Mesenchymal stem cell (in vitro differentiated cells and primary cell): ENCODE measurements around the gene SERGEF.

Experiments
- DNase-seq: peaks from one replicate; pipeline ENCODE4 v3.0.0-alpha.2; 2013
- H2AFZ ChIP-seq: one replicate; pipeline ENCODE4 v1.6.1; 2013; ENCODE audit warnings: low read depth, mild to moderate bottlenecking, control low read depth, inconsistent platforms, low read length, moderate library complexity
- H2AK5ac ChIP-seq: 2 replicates; pipeline ENCODE4 v1.6.1; 2013; ENCODE audit warnings: low read length, moderate library complexity, mild to moderate bottlenecking, inconsistent platforms; ENCODE audit not compliant: severe bottlenecking
- H2BK120ac ChIP-seq: one replicate; pipeline ENCODE4 v1.6.1; 2013; ENCODE audit warnings: low read depth, mild to moderate bottlenecking, inconsistent platforms, low read length, moderate library complexity
- H2BK12ac ChIP-seq, 2 experiments: one replicate each; pipeline ENCODE4 v1.6.1; 2013; ENCODE audit warnings: inconsistent platforms in 2 of 2, low read length in 2 of 2, mild to moderate bottlenecking in 2 of 2, moderate library complexity in 2 of 2, control low read depth in 1 of 2
- H2BK15ac ChIP-seq: one replicate; pipeline ENCODE4 v1.6.1; 2013; ENCODE audit warnings: mild to moderate bottlenecking, low read depth, inconsistent platforms; ENCODE audit not compliant: poor library complexity, severe bottlenecking
- H2BK5ac ChIP-seq: 2 replicates; pipeline ENCODE4 v1.6.1; 2013; ENCODE audit warnings: low read depth, mild to moderate bottlenecking, low read length, control low read depth, inconsistent platforms; ENCODE audit not compliant: poor library complexity, severe bottlenecking
- H3K14ac ChIP-seq, 2 experiments: one replicate each; pipeline ENCODE4 v1.6.1; 2013; ENCODE audit warnings: inconsistent platforms in 2 of 2, low read length in 2 of 2, control low read depth in 1 of 2, mild to moderate bottlenecking in 1 of 2, moderate library complexity in 1 of 2
- H3K18ac ChIP-seq, 2 experiments: one replicate each; pipeline ENCODE4 v1.6.1; 2013; ENCODE audit warnings: inconsistent platforms in 2 of 2, low read length in 2 of 2, control low read depth in 1 of 2, low read depth in 1 of 2, mild to moderate bottlenecking in 1 of 2
- H3K23ac ChIP-seq, 2 experiments: one replicate each; pipeline ENCODE4 v1.6.1; 2013; ENCODE audit warnings: inconsistent platforms in 2 of 2, low read length in 2 of 2, mild to moderate bottlenecking in 2 of 2, moderate library complexity in 2 of 2, control low read depth in 1 of 2
- H3K27ac ChIP-seq: 2 replicates; pipeline ENCODE4 v1.5.1; 2013; ENCODE audit warnings: mild to moderate bottlenecking, moderate library complexity, low read length, control low read depth, inconsistent platforms; ENCODE audit not compliant: poor library complexity, severe bottlenecking
- H3K27me3 ChIP-seq, 2 experiments: 2 replicates each; pipeline versions ENCODE4 v1.6.1 to v1.7.0; 2013; ENCODE audit warnings: low read length in 2 of 2, mild to moderate bottlenecking in 2 of 2, moderate library complexity in 2 of 2, control low read depth in 1 of 2, inconsistent platforms in 1 of 2; ENCODE audit not compliant: control insufficient read depth in 1 of 2, insufficient read depth in 1 of 2
- H3K36me3 ChIP-seq, 2 experiments: 2 replicates each; pipeline versions ENCODE4 v1.6.1 to v1.7.0; 2013; ENCODE audit warnings: low read length in 2 of 2, control low read depth in 1 of 2, inconsistent platforms in 1 of 2, low read depth in 1 of 2, mild to moderate bottlenecking in 1 of 2; ENCODE audit not compliant: insufficient read depth in 2 of 2, control insufficient read depth in 1 of 2
- H3K4ac ChIP-seq, 2 experiments: one replicate each; pipeline ENCODE4 v1.6.1; 2013; ENCODE audit warnings: inconsistent platforms in 2 of 2, low read length in 2 of 2, mild to moderate bottlenecking in 2 of 2, moderate library complexity in 2 of 2, control low read depth in 1 of 2, low read depth in 1 of 2
- H3K4me1 ChIP-seq: 2 replicates; pipeline ENCODE4 v1.6.1; 2013; ENCODE audit warnings: low read depth, low read length, control low read depth; ENCODE audit not compliant: control insufficient read depth, insufficient read depth
- H3K4me2 ChIP-seq: 2 replicates; pipeline ENCODE4 v1.6.1; 2013; ENCODE audit warnings: low read length, mild to moderate bottlenecking, inconsistent platforms; ENCODE audit not compliant: poor library complexity, severe bottlenecking
- H3K4me3 ChIP-seq, 2 experiments: 2 replicates each; pipeline versions ENCODE4 v1.5.1 to v1.7.0; 2013; ENCODE audit warnings: low read length in 2 of 2, mild to moderate bottlenecking in 2 of 2, control low read depth in 1 of 2, low read depth in 1 of 2; ENCODE audit not compliant: insufficient read depth in 1 of 2
- H3K79me1 ChIP-seq: replicated peaks from 2 replicates; pipeline ENCODE4 v1.6.1; 2013; ENCODE audit warnings: mild to moderate bottlenecking, control low read depth, low read length, inconsistent platforms; ENCODE audit not compliant: poor library complexity, severe bottlenecking
- H3K9ac ChIP-seq: 2 replicates; pipeline ENCODE4 v1.7.0; 2013; ENCODE audit warnings: mild to moderate bottlenecking, low read length, moderate library complexity
- H3K9me3 ChIP-seq: 2 replicates; pipeline ENCODE4 v1.7.0; 2013; ENCODE audit warnings: mild to moderate bottlenecking, low read length; ENCODE audit not compliant: control insufficient read depth
- H4K8ac ChIP-seq: one replicate; pipeline ENCODE4 v1.6.1; 2013; ENCODE audit warnings: inconsistent platforms, mild to moderate bottlenecking, low read length, moderate library complexity
- H4K91ac ChIP-seq: one replicate; pipeline ENCODE4 v1.6.1; 2013; ENCODE audit warnings: mild to moderate bottlenecking, low read length, inconsistent platforms
- WGBS: methylation state at CpG from one replicate; pipeline ENCODE4 v1.1.7; 2013; ENCODE audit warnings: mixed read lengths; 5-methylcytosine and 5-hydroxymethylcytosine counted together

The SERGEF gene

DNA sequence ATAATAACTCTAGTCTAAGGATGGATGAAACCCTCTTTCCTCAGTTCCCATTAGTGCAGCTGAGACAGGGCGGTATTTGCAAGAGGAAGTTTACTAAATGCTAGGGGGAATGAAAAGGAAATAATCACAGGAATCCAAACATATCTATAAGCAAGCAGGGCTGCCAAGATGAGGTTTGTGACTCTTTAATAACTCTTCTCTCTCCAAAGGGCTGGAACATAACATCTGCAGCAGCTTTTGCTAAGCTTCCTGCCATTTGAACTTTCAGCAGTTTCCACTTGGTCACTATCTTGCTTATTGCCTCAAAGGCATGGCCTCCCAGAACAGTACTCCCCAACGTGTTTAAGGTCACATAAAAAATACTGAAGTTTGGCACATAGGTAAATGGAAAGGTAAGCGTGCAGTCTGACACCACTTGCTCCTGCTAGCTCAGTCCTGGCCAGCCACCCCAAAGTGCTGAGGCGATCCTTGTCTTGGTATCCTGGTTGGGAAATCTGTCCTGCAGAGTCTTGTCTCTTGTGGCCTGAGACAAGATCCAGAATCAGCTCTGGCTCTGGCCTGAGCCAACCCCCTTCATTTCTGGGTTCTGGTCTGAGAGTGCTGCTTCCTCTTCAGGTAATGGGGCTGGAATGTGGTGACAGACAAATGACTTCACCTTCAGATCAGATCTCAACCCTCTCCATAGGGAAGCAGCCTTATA lies 196.5 kb downstream of the SERGEF start:
- no peak overlapping the region for H2BK5ac ChIP-seq
- no peak overlapping the region for H2BK12ac ChIP-seq
- no peak overlapping the region for H2BK15ac ChIP-seq
- H2AFZ ChIP-seq: no peak overlapping the region
- H3K4me2 ChIP-seq: no peak overlapping the region
- H3K4me1 ChIP-seq: peaks cover 2% of the 10 kb centered on the region
- no peaks in the 10 kb centered on the region for H3K36me3 ChIP-seq
- H3K4ac ChIP-seq: no peak overlapping the region
- WGBS: 61% methylated on average over 3 of the region's 4 CpGs
- DNase-seq: no peak
- no peak overlapping the region for H3K27ac ChIP-seq
- H3K27me3 ChIP-seq: no peaks in the 10 kb centered on the region
- H2BK120ac ChIP-seq: no peak overlapping the region
- H3K9ac ChIP-seq: no peak overlapping the region
- no peaks in the 10 kb centered on the region for H3K79me1 ChIP-seq
- H4K8ac ChIP-seq: no peak overlapping the region
- H3K4me3 ChIP-seq: no peak overlapping the region
- no peak overlapping the region for H4K91ac ChIP-seq
- no peak overlapping the region for H3K14ac ChIP-seq
- H3K9me3 ChIP-seq: no peaks in the 10 kb centered on the region
- H3K23ac ChIP-seq: no peak overlapping the region
- H2AK5ac ChIP-seq: no peak overlapping the region
- no peak overlapping the region for H3K18ac ChIP-seq

DNA sequence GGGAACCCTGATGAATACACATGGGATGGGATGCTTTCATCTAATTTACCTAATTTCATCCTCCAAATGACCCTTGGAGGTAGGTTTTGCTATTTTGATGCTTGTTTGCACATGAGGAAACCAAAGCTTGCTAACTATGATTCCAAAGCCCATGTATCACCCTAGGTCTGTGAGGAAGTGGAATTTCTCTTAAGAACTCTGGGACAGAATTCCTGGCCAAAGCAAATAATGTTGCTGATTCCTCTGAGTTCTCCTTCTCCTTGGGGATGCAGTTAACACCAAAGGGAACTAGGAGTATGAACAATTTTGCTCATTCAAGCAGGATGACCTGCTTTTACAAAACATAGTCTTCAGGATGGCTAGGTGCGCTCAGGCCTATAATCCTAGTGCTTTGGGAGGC lies 198.3 kb downstream of the SERGEF start:
- Histone ChIP-seq H3K14ac (no peak overlapping the region), H2AFZ (no peak overlapping the region), H3K9ac (no peak overlapping the region), H4K8ac (no peak overlapping the region), H3K79me1 (no peaks in the 10 kb centered on the region), H3K23ac (no peak overlapping the region), H4K91ac (no peak overlapping the region), H3K4ac (no peak overlapping the region), H2BK120ac (no peak overlapping the region), H2BK15ac (no peak overlapping the region), H3K27me3 (no peaks in the 10 kb centered on the region), H2BK12ac (no peak overlapping the region), H2AK5ac (no peak overlapping the region), H3K9me3 (no peaks in the 10 kb centered on the region), H3K4me1 (peaks cover 2% of the 10 kb centered on the region), H2BK5ac (no peak overlapping the region), H3K4me3 (no peak overlapping the region), H3K36me3 (no peaks in the 10 kb centered on the region), H3K18ac (no peak overlapping the region), H3K27ac (no peak overlapping the region), H3K4me2 (no peak overlapping the region)
- no peak for DNase-seq
- WGBS: 100% methylated on average over 1 of the region's 1 CpG

- Histone ChIP-seq H3K23ac (no peak overlapping the region), H3K36me3 (no peaks in the 10 kb centered on the region), H3K4me2 (no peak overlapping the region), H2BK12ac (peak overlapping the region in 1 of 2 experiments; percentile 57), H3K9me3 (no peaks in the 10 kb centered on the region), H3K18ac (no peak overlapping the region), H2AFZ (no peak overlapping the region), H3K14ac (no peak overlapping the region), H4K8ac (no peak overlapping the region), H4K91ac (no peak overlapping the region), H3K4ac (no peak overlapping the region), H3K27ac (no peak overlapping the region), H2BK120ac (no peak overlapping the region), H3K4me3 (no peak overlapping the region), H2AK5ac (no peak overlapping the region), H3K4me1 (peaks cover 2% of the 10 kb centered on the region), H3K27me3 (no peaks in the 10 kb centered on the region), H3K9ac (no peak overlapping the region), H2BK15ac (no peak overlapping the region), H3K79me1 (no peaks in the 10 kb centered on the region), H2BK5ac (no peak overlapping the region)
- WGBS: 67% methylated on average over 2 of the region's 2 CpGs
- DNase-seq: no peak
Measured at GRCh38 chr11:17813391-17814059, 199.3 kb downstream of the SERGEF start.

GRCh38 chr11:17812865-17813187 lies 200.0 kb downstream of the SERGEF start:
- WGBS: 90% methylated on average over 4 of the region's 4 CpGs
- Histone ChIP-seq H2AK5ac (no peak overlapping the region), H3K27ac (no peak overlapping the region), H3K27me3 (no peaks in the 10 kb centered on the region), H3K23ac (no peak overlapping the region), H2BK120ac (no peak overlapping the region), H3K14ac (no peak overlapping the region), H3K9me3 (no peaks in the 10 kb centered on the region), H3K79me1 (no peaks in the 10 kb centered on the region), H4K8ac (no peak overlapping the region), H3K4me3 (no peak overlapping the region), H3K4ac (no peak overlapping the region), H4K91ac (no peak overlapping the region), H3K9ac (no peak overlapping the region), H2BK12ac (no peak overlapping the region), H2AFZ (no peak overlapping the region), H3K4me1 (peaks cover 2% of the 10 kb centered on the region), H2BK5ac (no peak overlapping the region), H3K4me2 (no peak overlapping the region), H3K18ac (no peak overlapping the region), H3K36me3 (no peaks in the 10 kb centered on the region), H2BK15ac (no peak overlapping the region)
- no peak for DNase-seq
